Measurements from ENCODE around the gene ADGRD1.

The ADGRD1 gene

GRCh38 chr12:131176266-131176665, 222.6 kb downstream of the ADGRD1 start:
- DNase-seq = no peak

DNA sequence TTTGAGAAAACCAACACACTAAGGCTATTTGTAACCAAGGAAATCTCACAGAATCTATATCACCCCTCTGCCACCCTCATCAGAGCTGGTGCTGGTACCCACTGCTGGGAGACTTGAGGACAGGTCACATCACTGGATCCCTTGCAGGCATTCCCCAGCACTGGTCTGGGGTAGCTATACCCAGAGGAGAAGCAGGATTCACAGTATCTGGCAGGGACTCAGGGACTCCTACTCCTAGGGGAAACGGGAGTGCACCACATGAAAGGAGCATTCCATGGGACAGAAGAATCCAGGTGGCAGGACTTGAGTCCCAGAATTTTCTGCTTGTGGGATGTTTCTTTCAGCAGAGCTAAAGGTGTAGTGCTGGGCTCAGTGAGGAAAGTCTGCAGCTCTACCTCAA, 223.2 kb downstream of the ADGRD1 start:
- DNase-seq = no peak

DNA sequence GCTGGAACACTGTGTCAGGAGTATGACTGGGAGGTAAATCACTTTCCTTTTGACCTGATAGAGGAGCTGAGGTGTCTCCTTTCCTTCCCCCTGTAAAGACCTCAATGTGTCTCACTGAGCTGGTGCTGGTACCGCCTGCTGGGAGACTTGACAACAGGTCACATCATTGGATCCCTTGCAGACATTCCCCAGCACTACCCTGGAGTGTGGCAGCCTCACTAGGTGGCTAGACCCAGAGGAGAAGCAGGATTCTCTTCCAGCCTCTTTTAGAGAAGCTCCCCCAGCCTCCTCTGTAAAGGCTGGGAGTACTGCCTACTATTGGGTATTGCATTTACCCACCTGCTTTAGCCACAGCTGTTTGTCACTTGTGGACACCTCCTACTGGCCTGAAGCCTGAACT, 223.9 kb downstream of the ADGRD1 start:
- DNase-seq = no peak

DNA sequence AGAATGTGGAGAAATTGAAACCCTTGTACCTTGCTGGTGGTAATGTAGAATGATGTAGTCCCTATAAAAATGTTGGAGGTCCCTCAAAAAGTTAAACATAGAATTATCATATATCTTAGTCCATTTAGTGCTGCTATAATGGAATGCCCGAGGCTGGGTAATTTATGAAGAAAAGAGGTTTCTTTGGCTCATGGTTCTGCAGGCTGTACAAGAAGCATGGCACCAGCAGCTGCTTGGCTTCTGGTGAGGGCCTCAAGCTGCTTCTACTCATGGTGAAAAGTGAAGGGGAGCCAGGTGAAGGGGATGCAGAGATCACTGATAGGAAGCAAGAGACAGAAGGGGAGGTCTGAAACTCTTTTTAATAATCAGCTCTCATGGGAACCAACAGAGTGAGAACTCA, 233.9 kb downstream of the ADGRD1 start:
- no peak for DNase-seq

GRCh38 chr12:131188131-131189050, 234.7 kb downstream of the ADGRD1 start:
- DNase-seq = no peak

DNA sequence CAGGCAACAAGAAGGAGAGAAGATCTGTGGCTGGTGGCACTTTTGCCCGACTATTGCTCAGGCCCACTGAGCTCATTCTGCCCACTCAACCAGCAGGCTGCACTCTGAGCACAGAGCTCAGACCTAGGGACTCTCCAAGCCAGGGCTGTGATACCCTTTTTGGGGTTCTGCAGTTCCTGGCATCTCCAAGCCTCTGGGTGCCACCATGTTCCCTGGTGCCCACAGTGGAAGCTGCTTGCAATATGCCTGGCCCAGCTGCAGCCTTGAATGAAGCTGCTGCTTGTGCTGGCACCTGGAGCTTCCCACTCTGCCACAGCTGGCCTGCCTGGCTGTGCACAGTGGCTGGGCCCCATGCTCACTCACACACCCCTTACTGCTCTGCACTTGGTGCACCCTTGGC, 236.1 kb downstream of the ADGRD1 start:
- no peak for DNase-seq

DNA sequence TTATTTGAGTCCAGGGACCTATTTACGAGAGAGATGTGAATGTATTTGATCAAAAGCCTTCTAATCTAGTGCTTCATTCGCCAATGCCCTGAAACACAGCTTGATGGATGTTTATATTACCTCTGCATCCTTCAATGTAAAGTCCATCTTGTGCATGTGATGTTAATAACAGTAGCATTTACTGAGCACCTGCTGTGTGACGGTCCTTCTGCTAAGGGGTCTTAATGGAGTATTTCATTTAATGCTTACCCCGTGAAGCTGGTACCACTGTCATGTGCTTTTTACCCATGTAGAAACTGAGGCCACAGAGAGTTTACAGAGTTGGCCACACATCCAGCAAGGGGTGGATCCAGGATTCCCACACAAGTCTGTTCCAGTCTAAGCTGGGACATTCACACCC, 237.3 kb downstream of the ADGRD1 start:
- no peak for DNase-seq

Data from hematopoietic multipotent progenitor cell treated with erythropoietin and hydrocortisone succinate and interleukin-3 and kit ligand, for 4 days (in vitro differentiated cells).